T-cell (primary cell): ENCODE measurements around the gene KTN1. TPM values are rescaled to one million over a fixed set of nuclear protein-coding genes. Genes with fewer than 3 reads are reported as not detected.

Experiments used
- ATAC-seq, 4 experiments: fragments of 200-7000 bp in 3 of 4; fragments of 150-1000 bp in 1 of 4; cut with Tn5 transposase; replicated peaks in 1 of 4; 1 replicate in 3 of 4; 2 replicates in 1 of 4; pipeline ENCODE4 v1.10.0; 2021; ENCODE audit warnings: moderate library complexity in 3 of 4, mild to moderate bottlenecking in 2 of 4, moderate number of reproducible peaks in 1 of 4
- CTCF ChIA-PET, 2 donors: fragments of 300-600 bp; sonication (Branson Sonifier 250); formaldehyde crosslinking; loops; one replicate each; lab custom pipeline; 2022; ENCODE audit warnings: antibody characterized with exemption in 2 of 2; lab: Charles Lee
- POLR2A ChIA-PET, 2 donors: fragments of 300-600 bp; sonication (Branson Sonifier 250); formaldehyde crosslinking; loops; one replicate each; lab custom pipeline; 2022; ENCODE audit warnings: antibody characterized with exemption in 2 of 2; lab: Charles Lee
- DNase-seq, 35 experiments: peaks; one replicate each; pipeline versions ENCODE4 v3.0.0 to v3.0.0-alpha.2; 2013 to 2023
- H3K27ac ChIP-seq: one replicate; pipeline ENCODE4 v1.5.1; 2013; ENCODE audit warnings: low read length
- H3K27me3 ChIP-seq, 2 experiments: replicated peaks in 1 of 2; 1 replicate in 1 of 2; 2 replicates in 1 of 2; pipeline versions ENCODE4 v1.6.1 to v1.7.0; 2013; ENCODE audit warnings: low read length in 1 of 2, mixed read lengths in 1 of 2; ENCODE audit not compliant: control insufficient read depth in 2 of 2, insufficient read depth in 2 of 2; ENCODE audit errors: extremely low read depth in 1 of 2
- H3K36me3 ChIP-seq, 2 donors: 1 replicate in 1 of 2; 2 replicates in 1 of 2; pipeline versions ENCODE4 v1.6.1 to v1.7.0; 2013; ENCODE audit warnings: low read length in 1 of 2; ENCODE audit not compliant: control insufficient read depth in 2 of 2, insufficient read depth in 1 of 2; ENCODE audit errors: extremely low read depth in 1 of 2
- H3K4me1 ChIP-seq, 2 experiments: 1 replicate in 1 of 2; 2 replicates in 1 of 2; pipeline versions ENCODE4 v1.6.1 to v1.7.0; 2013; ENCODE audit warnings: low read length in 2 of 2, mixed read lengths in 1 of 2; ENCODE audit not compliant: insufficient read depth in 2 of 2, control insufficient read depth in 1 of 2; ENCODE audit errors: extremely low read depth in 1 of 2
- H3K4me3 ChIP-seq, 2 donors: 1 replicate in 1 of 2; 2 replicates in 1 of 2; pipeline versions ENCODE4 v1.5.1 to v1.7.0; 2013; ENCODE audit warnings: mild to moderate bottlenecking in 2 of 2, low read length in 1 of 2, moderate library complexity in 1 of 2; ENCODE audit not compliant: control insufficient read depth in 1 of 2; ENCODE audit errors: extremely low read depth in 1 of 2
- H3K9me3 ChIP-seq: 2 replicates; pipeline ENCODE4 v1.7.0; 2013
- H3K27ac Mint-ChIP-seq, 2 donors: one replicate each; pipeline ENCODE4 v1.8.0; 2020 to 2021; ENCODE audit warnings: mild to moderate bottlenecking in 2 of 2, mixed read lengths in 2 of 2
- H3K27me3 Mint-ChIP-seq, 2 donors: one replicate each; pipeline ENCODE4 v1.8.0; 2021 to 2022; ENCODE audit warnings: mixed read lengths in 2 of 2
- H3K36me3 Mint-ChIP-seq: one replicate; pipeline ENCODE4 v1.8.0; 2021; ENCODE audit warnings: mixed read lengths
- H3K4me1 Mint-ChIP-seq, 3 donors: one replicate each; pipeline ENCODE4 v1.8.0; 2020 to 2022; ENCODE audit warnings: mixed read lengths in 3 of 3, mild to moderate bottlenecking in 1 of 3
- H3K4me3 Mint-ChIP-seq, 3 donors: one replicate each; pipeline ENCODE4 v1.8.0; 2020 to 2022; ENCODE audit warnings: mild to moderate bottlenecking in 3 of 3, mixed read lengths in 3 of 3, moderate library complexity in 3 of 3
- H3K9me3 Mint-ChIP-seq, 3 donors: one replicate each; pipeline ENCODE4 v1.8.0; 2020 to 2022; ENCODE audit warnings: mixed read lengths in 3 of 3
- WGBS: methylation state at CpG from one replicate; pipeline ENCODE4 v1.1.5; 2013; ENCODE audit warnings: missing lambda C conversion rate; ENCODE audit not compliant: insufficient coverage; 5-methylcytosine and 5-hydroxymethylcytosine counted together
- total RNA-seq, 35 experiments: library from RNA in 6 of 35; stranded (reverse) in 6 of 35; fragments of 120-200 nt in 1 of 35; gene quantifications; one replicate each; pipeline versions ENCODE4 v1.2.1 to v1.2.4 and lab custom pipeline; 2013 to 2026

KTN1 gene
- total RNA-seq, 5 donors from 2014 or later (not counting 1 experiment from before 2014, with no cell fraction given): 82.5 to 109 (median 85.4) TPM

DNA sequence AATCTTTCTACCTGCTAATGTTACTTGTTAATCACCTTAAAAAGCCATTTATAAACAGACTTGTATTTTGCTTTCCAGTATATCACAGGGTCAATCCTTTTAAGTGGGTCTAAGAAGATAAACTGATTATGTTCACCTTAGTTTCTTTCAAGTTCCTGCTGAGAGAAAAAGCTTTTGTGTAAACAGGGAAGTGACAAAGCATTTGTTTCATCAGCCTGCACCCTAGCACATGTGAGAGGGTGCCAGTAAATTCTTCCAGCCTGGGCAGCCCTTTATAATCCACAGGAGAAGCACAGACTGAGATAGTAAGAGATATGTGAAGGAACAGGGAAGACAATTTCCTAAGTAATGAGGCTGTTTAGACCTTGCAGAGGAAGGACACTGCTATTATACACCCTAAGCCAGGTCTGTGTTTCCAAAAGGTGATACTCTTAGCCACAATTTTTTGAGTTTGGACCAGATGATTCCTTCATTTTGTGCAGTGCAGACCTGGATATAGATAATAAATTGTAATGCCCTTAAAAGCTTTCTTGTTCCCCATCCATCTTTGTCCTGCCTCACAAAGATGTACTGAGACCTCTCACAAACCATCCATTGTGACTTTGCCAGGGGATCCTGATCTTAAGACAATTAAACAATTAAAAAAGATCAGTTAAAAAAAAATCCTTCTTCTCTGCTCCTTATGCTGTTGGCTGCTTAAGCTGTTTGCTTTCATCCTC, 150.7 kb downstream of the KTN1 start:
- no peak overlapping the region for H3K4me3 ChIP-seq
- ATAC-seq: no peak
- no peak for DNase-seq
- Mint-ChIP-seq H3K4me1 (peaks cover 0 to 11% (median 0%) of the 10 kb centered on the region in 3 donors), H3K27me3 (no peaks in the 10 kb centered on the region), H3K27ac (peak overlapping the region in 1 of 2 donors; percentile 62), H3K4me3 (no peak overlapping the region), H3K36me3 (no peaks in the 10 kb centered on the region), H3K9me3 (peaks cover 0 to 3% (median 0%) of the 10 kb centered on the region in 3 donors)
- ChIA-PET POLR2A (no interaction called here), CTCF (interaction anchor here (0.6 to 2.8 kb wide), 9 partner anchors 8 to 746 kb away, joined by 3 to 45 read pairs (median 7); no protein-coding TSS in a partner anchor)
- no peaks in the 10 kb centered on the region for H3K9me3 ChIP-seq
- H3K4me1 ChIP-seq: no peaks in the 10 kb centered on the region
- H3K36me3 ChIP-seq: no peaks in the 10 kb centered on the region
- no peak overlapping the region for H3K27ac ChIP-seq
- no peaks in the 10 kb centered on the region for H3K27me3 ChIP-seq

DNA sequence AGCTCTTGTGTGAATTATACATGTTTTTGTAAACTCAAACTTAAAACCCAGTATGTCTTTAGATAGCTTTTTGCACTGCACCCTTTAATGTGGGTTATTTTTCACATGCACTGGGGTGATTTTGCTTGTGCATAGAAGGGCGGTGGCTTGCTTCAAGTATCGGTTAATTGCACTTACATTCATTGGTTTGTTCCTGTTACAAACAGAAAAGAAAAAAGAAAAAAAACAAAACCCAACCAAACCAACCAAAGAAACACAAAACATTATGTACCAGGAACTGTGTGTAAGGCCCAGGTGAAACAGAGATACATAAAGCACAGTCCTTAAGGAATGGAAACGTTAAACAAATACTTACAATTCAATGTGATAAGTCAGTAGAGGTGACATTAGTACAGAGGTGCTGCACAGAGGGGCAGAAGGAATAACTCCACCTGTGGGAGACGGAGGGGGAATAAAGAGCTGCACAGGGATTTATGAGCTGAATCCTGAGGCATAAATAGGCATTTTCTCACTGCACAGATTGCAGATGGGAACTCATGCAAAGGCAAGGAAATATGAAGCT, 151.4 kb downstream of the KTN1 start:
- ATAC-seq: no peak
- H3K36me3 ChIP-seq: no peaks in the 10 kb centered on the region
- H3K27ac Mint-ChIP-seq: peak overlapping the region in 1 of 2 donors; percentile 62

DNA sequence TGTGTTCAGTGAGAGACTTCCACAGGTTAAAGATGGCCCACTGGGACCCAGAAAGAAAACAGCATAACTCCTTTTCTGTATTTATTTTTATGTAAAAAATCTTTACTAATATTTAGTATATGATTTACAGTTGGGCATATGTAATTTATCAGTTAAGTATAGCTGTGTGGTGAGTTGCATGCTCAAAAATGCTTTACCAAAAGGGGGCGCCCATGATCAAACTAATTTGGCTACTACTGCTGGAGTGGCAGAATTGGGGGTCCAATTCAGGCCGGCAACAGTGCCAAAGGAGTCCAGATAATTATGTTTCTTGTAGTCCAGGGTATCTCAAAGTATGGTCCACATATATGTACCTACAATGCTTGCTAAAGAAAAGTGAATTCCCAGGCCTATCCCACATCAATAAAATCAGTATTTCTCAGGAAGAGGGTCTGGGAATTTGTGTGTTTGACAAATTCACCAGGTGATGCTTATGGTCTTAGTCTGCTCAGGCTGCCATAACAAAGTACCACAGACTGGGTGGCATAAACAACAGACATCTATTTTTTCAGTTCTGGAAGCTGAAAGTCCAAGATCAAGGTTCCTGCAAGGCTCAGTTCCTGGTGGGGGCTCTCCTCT, 152.0 kb downstream of the KTN1 start:
- Mint-ChIP-seq H3K4me3 (no peak overlapping the region), H3K4me1 (peaks cover 0 to 11% (median 0%) of the 10 kb centered on the region in 3 donors), H3K9me3 (peaks cover 0 to 12% (median 0%) of the 10 kb centered on the region in 3 donors), H3K27ac (no peak overlapping the region), H3K36me3 (peaks cover 3% of the 10 kb centered on the region), H3K27me3 (no peaks in the 10 kb centered on the region)
- H3K4me1 ChIP-seq: no peaks in the 10 kb centered on the region
- no peaks in the 10 kb centered on the region for H3K36me3 ChIP-seq
- CTCF ChIA-PET: interaction anchor here (0.5 to 2.8 kb wide), 19 partner anchors 42 to 799 kb away, joined by 3 to 45 read pairs (median 4); no protein-coding TSS in a partner anchor
- ATAC-seq (peak in 1 of 4 experiments; percentile 49), DNase-seq (peak in 32 of 35 experiments; percentile 8 to 67 (median 36))
- no peaks in the 10 kb centered on the region for H3K9me3 ChIP-seq
- no peaks in the 10 kb centered on the region for H3K27me3 ChIP-seq
- WGBS: 0% methylated on average over 1 of the region's 2 CpGs
- POLR2A ChIA-PET: interaction anchor here in 1 of 2 donors (0.6 kb wide), 1 partner anchor 197 kb away, joined by 3 read pairs; no protein-coding TSS in a partner anchor
- H3K27ac ChIP-seq: no peak overlapping the region
- H3K4me3 ChIP-seq: no peak overlapping the region

More for the DNA sequence above, 151.4 kb downstream of the KTN1 start:
- Histone ChIP-seq H3K9me3 (no peaks in the 10 kb centered on the region), H3K4me3 (no peak overlapping the region), H3K4me1 (no peaks in the 10 kb centered on the region), H3K27me3 (no peaks in the 10 kb centered on the region), H3K27ac (no peak overlapping the region)
- no peak overlapping the region for H3K4me3 Mint-ChIP-seq
- WGBS: 83% methylated on average over 1 of the region's 4 CpGs
- H3K27me3 Mint-ChIP-seq: no peaks in the 10 kb centered on the region
- H3K9me3 Mint-ChIP-seq: peaks cover 0 to 7% (median 0%) of the 10 kb centered on the region in 3 donors
- ChIA-PET CTCF (interaction anchor here (0.6 to 2.8 kb wide), 16 partner anchors 42 to 745 kb away, joined by 3 to 45 read pairs (median 4); no protein-coding TSS in a partner anchor), POLR2A (interaction anchor here in 1 of 2 donors (0.6 kb wide), 1 partner anchor 198 kb away, joined by 3 read pairs; no protein-coding TSS in a partner anchor)
- peaks cover 2% of the 10 kb centered on the region for H3K36me3 Mint-ChIP-seq
- DNase-seq: no peak
- H3K4me1 Mint-ChIP-seq: peaks cover 0 to 11% (median 0%) of the 10 kb centered on the region in 3 donors

GRCh38 chr14:55733599-55733998, 153.6 kb downstream of the KTN1 start:
- ChIA-PET POLR2A (no interaction called here), CTCF (interaction anchor here (0.6 to 2.8 kb wide), 10 partner anchors 10 to 741 kb away, joined by 3 to 12 read pairs (median 3); no protein-coding TSS in a partner anchor)
- no peak overlapping the region for H3K27ac Mint-ChIP-seq
- H3K9me3 Mint-ChIP-seq: peaks cover 0 to 12% (median 0%) of the 10 kb centered on the region in 3 donors
- Histone ChIP-seq H3K4me1 (no peaks in the 10 kb centered on the region), H3K27me3 (no peaks in the 10 kb centered on the region), H3K4me3 (no peak overlapping the region), H3K27ac (no peak overlapping the region), H3K9me3 (no peaks in the 10 kb centered on the region), H3K36me3 (no peaks in the 10 kb centered on the region)
- H3K4me3 Mint-ChIP-seq: no peak overlapping the region
- no peaks in the 10 kb centered on the region for H3K27me3 Mint-ChIP-seq
- peaks cover 0 to 11% (median 0%) of the 10 kb centered on the region in 3 donors for H3K4me1 Mint-ChIP-seq
- no CpG with 5 or more reads among the region's 3 CpGs for WGBS
- H3K36me3 Mint-ChIP-seq: peaks cover 3% of the 10 kb centered on the region
- ATAC-seq: no peak
- DNase-seq: no peak

Other genes with a start within 250 kb of the KTN1 start
- gene ATG14, start 168.4 kb upstream of the KTN1 start, total RNA-seq: 10 to 100 TPM; 13.2 to 18.1 (median 17.3) TPM
- gene TBPL2, start 139.6 kb upstream of the KTN1 start, total RNA-seq: not detected